Measurements from ENCODE around the gene ANKRD31.

DNA sequence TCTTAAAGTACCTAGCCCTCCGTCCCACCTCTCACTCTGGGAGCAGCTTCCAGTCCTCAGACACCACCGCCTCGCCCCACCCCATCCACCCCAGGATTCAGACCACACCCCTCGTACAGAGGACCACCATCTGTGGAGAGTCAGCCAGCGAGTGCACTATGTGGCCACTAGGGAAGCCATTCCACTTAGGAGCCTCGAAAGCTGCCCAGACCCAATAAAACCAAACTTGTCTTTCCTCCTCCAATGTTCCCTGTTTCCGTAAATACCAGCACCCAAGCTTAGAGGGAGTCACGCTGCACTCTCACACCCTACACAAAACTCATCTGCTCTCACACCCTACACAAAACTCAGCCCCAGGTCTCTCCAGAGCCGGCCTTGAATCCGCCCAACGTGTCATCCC is 186.3 kb downstream of the ANKRD31 start:
- TF ChIP-seq, protein P1, sequence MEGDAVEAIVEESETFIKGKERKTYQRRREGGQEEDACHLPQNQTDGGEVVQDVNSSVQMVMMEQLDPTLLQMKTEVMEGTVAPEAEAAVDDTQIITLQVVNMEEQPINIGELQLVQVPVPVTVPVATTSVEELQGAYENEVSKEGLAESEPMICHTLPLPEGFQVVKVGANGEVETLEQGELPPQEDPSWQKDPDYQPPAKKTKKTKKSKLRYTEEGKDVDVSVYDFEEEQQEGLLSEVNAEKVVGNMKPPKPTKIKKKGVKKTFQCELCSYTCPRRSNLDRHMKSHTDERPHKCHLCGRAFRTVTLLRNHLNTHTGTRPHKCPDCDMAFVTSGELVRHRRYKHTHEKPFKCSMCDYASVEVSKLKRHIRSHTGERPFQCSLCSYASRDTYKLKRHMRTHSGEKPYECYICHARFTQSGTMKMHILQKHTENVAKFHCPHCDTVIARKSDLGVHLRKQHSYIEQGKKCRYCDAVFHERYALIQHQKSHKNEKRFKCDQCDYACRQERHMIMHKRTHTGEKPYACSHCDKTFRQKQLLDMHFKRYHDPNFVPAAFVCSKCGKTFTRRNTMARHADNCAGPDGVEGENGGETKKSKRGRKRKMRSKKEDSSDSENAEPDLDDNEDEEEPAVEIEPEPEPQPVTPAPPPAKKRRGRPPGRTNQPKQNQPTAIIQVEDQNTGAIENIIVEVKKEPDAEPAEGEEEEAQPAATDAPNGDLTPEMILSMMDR (conservative IDR thresholded peaks at IDR 0.05; ENCODE audit: low read length) = peak; percentile 39
- no peak for TF ChIP-seq EZH2phosphoT487 (IDR thresholded peaks at IDR 0.05; ENCODE audit: borderline replicate concordance)
